HepG2 (cell line): ENCODE measurements around the gene TMEM154. TPM values are rescaled to one million over a fixed set of nuclear protein-coding genes. Genes with fewer than 3 reads are reported as not detected.
A peak's percentile ranks its signal among the peaks of the same experiment; 100 is the strongest.

ENCODE experiments used
- CEBPG ChIP-seq: IDR thresholded peaks from 2 replicates; pipeline ENCODE4 v1.6.1; 2016
- FOSL2 ChIP-seq: sonication (generic); formaldehyde crosslinking; IDR thresholded peaks from 2 replicates; pipeline ENCODE4 v1.4.0; 2020; ENCODE audit warnings: missing genetic modification reagents
- FOXK2 ChIP-seq: fragments of 450-650 bp; IDR thresholded peaks from 2 replicates; pipeline ENCODE4 v1.6.1; 2016
- HNF4G ChIP-seq, 2 experiments: sonication (generic) in 1 of 2; formaldehyde crosslinking in 1 of 2; IDR thresholded peaks; 2 replicates each; pipeline versions ENCODE4 v1.4.0 to v1.6.1; 2011 to 2020; ENCODE audit warnings: borderline replicate concordance in 2 of 2, low read depth in 2 of 2, mild to moderate bottlenecking in 2 of 2, low read length in 1 of 2, missing genetic modification reagents in 1 of 2, moderate library complexity in 1 of 2
- ZNF260 ChIP-seq: sonication (generic); formaldehyde crosslinking; IDR thresholded peaks from 2 replicates; pipeline ENCODE4 v1.4.0; 2020; ENCODE audit warnings: missing genetic modification reagents, low read depth, mild to moderate bottlenecking, borderline replicate concordance
- ZNF709 ChIP-seq: sonication (generic); formaldehyde crosslinking; IDR thresholded peaks from 2 replicates; pipeline ENCODE4 v1.5.0; 2020; ENCODE audit warnings: mild to moderate bottlenecking, missing genetic modification reagents
- polyA plus RNA-seq, 8 experiments: library from polyadenylated mRNA; depleted of rRNA in 3 of 8; stranded (reverse) in 7 of 8; unstranded in 1 of 8; fragments of >200 nt; fragmentation: Illumina TruSeq in 4 of 8; extraction: Trizol in 4 of 8; gene quantifications; 2 replicates each; pipeline versions ENCODE4 v1.2.1 to v1.2.3, GENCODE V29; 2011 to 2016; ENCODE audit warnings: low read depth in 4 of 8, missing spikeins in 1 of 8, mixed read lengths in 1 of 8; ENCODE audit not compliant: insufficient read depth in 1 of 8
- total RNA-seq, 5 experiments: library from RNA; depleted of rRNA; stranded (reverse); fragments of >200 nt; fragmentation: Illumina TruSeq; extraction: Trizol; gene quantifications; 2 replicates each; pipeline ENCODE4 v1.2.3, GENCODE V29; 2016; ENCODE audit warnings: low read depth in 1 of 5
- TF ChIP-seq, protein P1 (sequence below): IDR thresholded peaks from 2 replicates; pipeline ENCODE4 v1.4.0; 2020; ENCODE audit warnings: mild to moderate bottlenecking, missing genetic modification reagents
- TF ChIP-seq, protein P2 (sequence below): sonication (generic); formaldehyde crosslinking; conservative IDR thresholded peaks from 2 replicates; pipeline ENCODE4 v1.8.0; 2022; ENCODE audit warnings: mild to moderate bottlenecking, moderate library complexity, missing genetic modification reagents
- TF ChIP-seq, protein P3 (sequence below): sonication (generic); formaldehyde crosslinking; IDR thresholded peaks from 2 replicates; pipeline ENCODE4 v1.4.0; 2020; ENCODE audit warnings: missing genetic modification reagents

The TMEM154 gene
- total and polyA plus RNA-seq, 2 of the 13 experiments (the other 11 are each of a cell fraction or from before 2014, with no cell fraction given): 0.03 TPM; not detected in 1

DNA sequence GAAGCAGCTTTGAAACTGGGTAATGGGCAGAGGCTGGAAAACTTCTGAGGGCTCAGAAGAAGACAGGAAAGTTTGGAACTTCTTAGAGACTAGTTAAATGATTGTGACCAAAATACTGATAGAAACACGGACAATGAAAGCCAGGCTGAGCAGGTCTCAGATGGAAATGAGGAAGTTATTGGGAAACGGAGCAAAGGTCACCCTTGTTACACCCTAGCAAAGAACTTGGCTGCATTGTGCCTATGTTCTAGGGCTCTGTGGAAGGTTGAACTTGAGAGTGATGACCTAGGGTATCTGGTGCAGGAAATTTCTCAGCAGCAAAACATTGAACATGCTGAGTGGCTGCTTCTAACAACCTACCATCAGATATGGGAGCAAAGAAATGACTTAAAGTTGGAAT is 93.1 kb downstream of the TMEM154 start (continued):
- TF ChIP-seq, protein P1, sequence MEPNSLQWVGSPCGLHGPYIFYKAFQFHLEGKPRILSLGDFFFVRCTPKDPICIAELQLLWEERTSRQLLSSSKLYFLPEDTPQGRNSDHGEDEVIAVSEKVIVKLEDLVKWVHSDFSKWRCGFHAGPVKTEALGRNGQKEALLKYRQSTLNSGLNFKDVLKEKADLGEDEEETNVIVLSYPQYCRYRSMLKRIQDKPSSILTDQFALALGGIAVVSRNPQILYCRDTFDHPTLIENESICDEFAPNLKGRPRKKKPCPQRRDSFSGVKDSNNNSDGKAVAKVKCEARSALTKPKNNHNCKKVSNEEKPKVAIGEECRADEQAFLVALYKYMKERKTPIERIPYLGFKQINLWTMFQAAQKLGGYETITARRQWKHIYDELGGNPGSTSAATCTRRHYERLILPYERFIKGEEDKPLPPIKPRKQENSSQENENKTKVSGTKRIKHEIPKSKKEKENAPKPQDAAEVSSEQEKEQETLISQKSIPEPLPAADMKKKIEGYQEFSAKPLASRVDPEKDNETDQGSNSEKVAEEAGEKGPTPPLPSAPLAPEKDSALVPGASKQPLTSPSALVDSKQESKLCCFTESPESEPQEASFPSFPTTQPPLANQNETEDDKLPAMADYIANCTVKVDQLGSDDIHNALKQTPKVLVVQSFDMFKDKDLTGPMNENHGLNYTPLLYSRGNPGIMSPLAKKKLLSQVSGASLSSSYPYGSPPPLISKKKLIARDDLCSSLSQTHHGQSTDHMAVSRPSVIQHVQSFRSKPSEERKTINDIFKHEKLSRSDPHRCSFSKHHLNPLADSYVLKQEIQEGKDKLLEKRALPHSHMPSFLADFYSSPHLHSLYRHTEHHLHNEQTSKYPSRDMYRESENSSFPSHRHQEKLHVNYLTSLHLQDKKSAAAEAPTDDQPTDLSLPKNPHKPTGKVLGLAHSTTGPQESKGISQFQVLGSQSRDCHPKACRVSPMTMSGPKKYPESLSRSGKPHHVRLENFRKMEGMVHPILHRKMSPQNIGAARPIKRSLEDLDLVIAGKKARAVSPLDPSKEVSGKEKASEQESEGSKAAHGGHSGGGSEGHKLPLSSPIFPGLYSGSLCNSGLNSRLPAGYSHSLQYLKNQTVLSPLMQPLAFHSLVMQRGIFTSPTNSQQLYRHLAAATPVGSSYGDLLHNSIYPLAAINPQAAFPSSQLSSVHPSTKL (CRISPR knock-in tag): 0 out of 2 replicates have a peak, but pooled peaks have one; percentile 30
- TF ChIP-seq ZNF260 (CRISPR knock-in tag) (no peak), CEBPG (CRISPR knock-in tag) (peak; percentile 34; the same call in 1 of the 2 replicates), ZNF709 (CRISPR knock-in tag) (no peak), FOXK2 (no peak), FOSL2 (CRISPR knock-in tag) (0 out of 2 replicates have a peak, but pooled peaks have one; percentile 12), HNF4G (IDR thresholded peaks at IDR 0.05; ENCODE audit: borderline replicate concordance, low read depth, low read length) (0 out of 2 replicates have a peak, but pooled peaks have one; percentile 59), HNF4G (CRISPR knock-in tag; IDR thresholded peaks at IDR 0.05; ENCODE audit: borderline replicate concordance, low read depth) (no peak)
- TF ChIP-seq, protein P2, sequence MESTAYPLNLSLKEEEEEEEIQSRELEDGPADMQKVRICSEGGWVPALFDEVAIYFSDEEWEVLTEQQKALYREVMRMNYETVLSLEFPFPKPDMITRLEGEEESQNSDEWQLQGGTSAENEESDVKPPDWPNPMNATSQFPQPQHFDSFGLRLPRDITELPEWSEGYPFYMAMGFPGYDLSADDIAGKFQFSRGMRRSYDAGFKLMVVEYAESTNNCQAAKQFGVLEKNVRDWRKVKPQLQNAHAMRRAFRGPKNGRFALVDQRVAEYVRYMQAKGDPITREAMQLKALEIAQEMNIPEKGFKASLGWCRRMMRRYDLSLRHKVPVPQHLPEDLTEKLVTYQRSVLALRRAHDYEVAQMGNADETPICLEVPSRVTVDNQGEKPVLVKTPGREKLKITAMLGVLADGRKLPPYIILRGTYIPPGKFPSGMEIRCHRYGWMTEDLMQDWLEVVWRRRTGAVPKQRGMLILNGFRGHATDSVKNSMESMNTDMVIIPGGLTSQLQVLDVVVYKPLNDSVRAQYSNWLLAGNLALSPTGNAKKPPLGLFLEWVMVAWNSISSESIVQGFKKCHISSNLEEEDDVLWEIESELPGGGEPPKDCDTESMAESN: 0 out of 2 replicates have a peak, but pooled peaks have one; percentile 29
- TF ChIP-seq, protein P3, sequence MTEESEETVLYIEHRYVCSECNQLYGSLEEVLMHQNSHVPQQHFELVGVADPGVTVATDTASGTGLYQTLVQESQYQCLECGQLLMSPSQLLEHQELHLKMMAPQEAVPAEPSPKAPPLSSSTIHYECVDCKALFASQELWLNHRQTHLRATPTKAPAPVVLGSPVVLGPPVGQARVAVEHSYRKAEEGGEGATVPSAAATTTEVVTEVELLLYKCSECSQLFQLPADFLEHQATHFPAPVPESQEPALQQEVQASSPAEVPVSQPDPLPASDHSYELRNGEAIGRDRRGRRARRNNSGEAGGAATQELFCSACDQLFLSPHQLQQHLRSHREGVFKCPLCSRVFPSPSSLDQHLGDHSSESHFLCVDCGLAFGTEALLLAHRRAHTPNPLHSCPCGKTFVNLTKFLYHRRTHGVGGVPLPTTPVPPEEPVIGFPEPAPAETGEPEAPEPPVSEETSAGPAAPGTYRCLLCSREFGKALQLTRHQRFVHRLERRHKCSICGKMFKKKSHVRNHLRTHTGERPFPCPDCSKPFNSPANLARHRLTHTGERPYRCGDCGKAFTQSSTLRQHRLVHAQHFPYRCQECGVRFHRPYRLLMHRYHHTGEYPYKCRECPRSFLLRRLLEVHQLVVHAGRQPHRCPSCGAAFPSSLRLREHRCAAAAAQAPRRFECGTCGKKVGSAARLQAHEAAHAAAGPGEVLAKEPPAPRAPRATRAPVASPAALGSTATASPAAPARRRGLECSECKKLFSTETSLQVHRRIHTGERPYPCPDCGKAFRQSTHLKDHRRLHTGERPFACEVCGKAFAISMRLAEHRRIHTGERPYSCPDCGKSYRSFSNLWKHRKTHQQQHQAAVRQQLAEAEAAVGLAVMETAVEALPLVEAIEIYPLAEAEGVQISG (CRISPR knock-in tag): no peak
